Spleen (tissue), 11 donors: ENCODE measurements around the gene PIM2. TPM values are rescaled to one million over a fixed set of nuclear protein-coding genes. Genes with fewer than 3 reads are reported as not detected.

ENCODE experiments used
- DNase-seq: peaks from one replicate; pipeline ENCODE4 v3.0.0-alpha.2; 2020
- H3K27ac ChIP-seq, 8 donors: fragments of 200-600 bp; sonication (generic) in 7 of 8; 1 replicate in 4 of 8; 2 replicates in 4 of 8; pipeline versions ENCODE4 v1.5.0 to v1.8.0; 2016 to 2021; ENCODE audit warnings: inconsistent platforms in 4 of 8, mild to moderate bottlenecking in 4 of 8, moderate library complexity in 1 of 8
- H3K27me3 ChIP-seq, 7 donors: fragments of 200-600 bp; sonication (generic) in 6 of 7; replicated peaks in 1 of 7; 1 replicate in 4 of 7; 2 replicates in 3 of 7; pipeline versions ENCODE4 v1.5.0 to v1.8.0; 2016 to 2021; ENCODE audit warnings: inconsistent platforms in 3 of 7, mild to moderate bottlenecking in 1 of 7
- H3K36me3 ChIP-seq, 6 donors: fragments of 200-600 bp; sonication (generic) in 5 of 6; 1 replicate in 4 of 6; 2 replicates in 2 of 6; pipeline versions ENCODE4 v1.5.0 to v1.8.0; 2016 to 2021; ENCODE audit warnings: inconsistent platforms in 2 of 6
- H3K4me1 ChIP-seq, 6 donors: fragments of 200-600 bp; sonication (generic) in 5 of 6; 1 replicate in 3 of 6; 2 replicates in 3 of 6; pipeline versions ENCODE4 v1.5.0 to v1.8.0; 2016 to 2021; ENCODE audit warnings: inconsistent platforms in 3 of 6
- H3K4me3 ChIP-seq, 8 donors: fragments of 200-600 bp; sonication (generic) in 7 of 8; 1 replicate in 4 of 8; 2 replicates in 4 of 8; pipeline versions ENCODE4 v1.5.0 to v1.8.0; 2016 to 2021; ENCODE audit warnings: inconsistent platforms in 4 of 8, mild to moderate bottlenecking in 4 of 8, moderate library complexity in 2 of 8
- H3K9me3 ChIP-seq, 8 donors: fragments of 200-600 bp; sonication (generic) in 7 of 8; 1 replicate in 4 of 8; 2 replicates in 4 of 8; pipeline versions ENCODE4 v1.5.0 to v1.8.0; 2016 to 2021; ENCODE audit warnings: inconsistent platforms in 4 of 8
- CTCF ChIP-seq, 11 experiments: fragments of 200-600 bp in 7 of 11; fragments of 450-650 bp in 4 of 11; sonication (generic) in 4 of 11; IDR thresholded peaks in 8 of 11; conservative IDR thresholded peaks in 3 of 11; 1 replicate in 7 of 11; 2 replicates in 4 of 11; pipeline versions ENCODE4 v1.4.0 to v1.8.0; 2016 to 2021; ENCODE audit warnings: antibody characterized with exemption in 11 of 11, inconsistent platforms in 4 of 11, mild to moderate bottlenecking in 1 of 11
- POLR2A ChIP-seq, 3 donors: fragments of 450-650 bp; IDR thresholded peaks; one replicate each; pipeline ENCODE4 v1.5.1; 2017; ENCODE audit warnings: antibody characterized with exemption in 3 of 3, mild to moderate bottlenecking in 1 of 3
- POLR2AphosphoS5 ChIP-seq, 3 donors: sonication (generic); formaldehyde crosslinking; IDR thresholded peaks; one replicate each; pipeline ENCODE4 v1.5.1; 2017; ENCODE audit warnings: antibody characterized with exemption in 3 of 3
- WGBS, 5 donors: extraction: QIAGEN DNeasy Blood & Tissue Kit in 3 of 5; methylation state at CpG; one replicate each; pipeline versions ENCODE4 v1.1.5 to v1.1.7; 2013 to 2018; 5-methylcytosine and 5-hydroxymethylcytosine counted together
- intact Hi-C: fragments of 100-400 bp; cut with DNase I; formaldehyde crosslinking; loops from one replicate; pipeline ENCODE4 v1.15.0; 2023; ENCODE audit warnings: low total_unique reads
- polyA plus RNA-seq, 3 donors: library from polyadenylated mRNA; stranded (reverse); fragments of 200-250 nt; gene quantifications; one replicate each; pipeline ENCODE4 v1.2.1, GENCODE V29; 2013
- total RNA-seq, 7 donors: library from RNA; depleted of rRNA in 3 of 7; stranded (reverse); fragments of >200 nt in 3 of 7; fragmentation: NEBNext Ultra II Directional in 4 of 7; extraction: Animal tissue kit (Norgen Biotek cat#: 25700) in 4 of 7; gene quantifications; one replicate each; pipeline versions ENCODE4 v1.1.0 to v1.2.1, GENCODE V29; 2016 to 2021
- donor health status: healthy with polysubstance abuse.
- donor health status: DM: no; HTN: no; CAD: no; lungs with moderate emphysema.
- donor health status: DM: no; HTN: no; CAD: no.
- donor health status: Bipolar disorder and iron deficiency.
- donor health status: healthy.
- donor health status: DM: no; HTN: no; CAD: no.
- donor health status: DM: yes; HTN: yes; CAD: no.

PIM2 gene
- total and polyA plus RNA-seq, 10 donors, result 54.2 to 220 (median 124) TPM

- H3K27me3 ChIP-seq, result no peaks in the 10 kb centered on the region
- H3K4me1 ChIP-seq, result peaks cover 9 to 65% (median 26%) of the 10 kb centered on the region in 6 donors
- no peaks in the 10 kb centered on the region for H3K9me3 ChIP-seq
- WGBS, 5 donors, result 52 to 66% (median 56%) methylated on average over 7 to 8 of the region's 8 CpGs
- TF ChIP-seq POLR2AphosphoS5 (IDR thresholded peaks at IDR 0.05), result peak in 2 of 3 donors; percentile 33 to 53
- TF ChIP-seq CTCF (IDR thresholded peaks at IDR 0.05 in 8 of 11, conservative IDR thresholded peaks at IDR 0.05 in 3 of 11), result peak; percentile 36 to 87 (median 78)
- no peak for TF ChIP-seq POLR2A (IDR thresholded peaks at IDR 0.05)
- peak overlapping the region in 3 of 8 donors; percentile 31 to 43 (median 43) for H3K27ac ChIP-seq
- no peak overlapping the region for H3K4me3 ChIP-seq
- H3K36me3 ChIP-seq, result peaks cover 0 to 36% (median 3%) of the 10 kb centered on the region in 6 donors
- DNase-seq, result peak; percentile 88
- intact Hi-C loops, result loop anchor here (10.0 kb wide), 1 partner anchor 51 kb away; the partner anchor contains the start of genes PQBP1 and TIMM17B
Observed at GRCh38 chrX:48945517-48946348, 26.9 kb upstream of the PIM2 start.

GRCh38 chrX:48942895-48943294, 24.1 kb upstream of the PIM2 start:
- Histone ChIP-seq H3K36me3 (peaks cover 0 to 28% (median 0%) of the 10 kb centered on the region in 6 donors), H3K4me3 (no peak overlapping the region), H3K27ac (peak overlapping the region in 5 of 8 donors; percentile 15 to 94 (median 91)), H3K27me3 (no peaks in the 10 kb centered on the region), H3K9me3 (no peaks in the 10 kb centered on the region), H3K4me1 (peaks cover 18 to 91% (median 54%) of the 10 kb centered on the region in 6 donors)
- intact Hi-C loops, result loop anchor here (10.0 kb wide), 1 partner anchor 48 kb away; the partner anchor contains the start of genes PQBP1 and TIMM17B
- no peak for DNase-seq
- TF ChIP-seq POLR2A (IDR thresholded peaks at IDR 0.05) (no peak), CTCF (IDR thresholded peaks at IDR 0.05 in 8 of 11, conservative IDR thresholded peaks at IDR 0.05 in 3 of 11) (no peak), POLR2AphosphoS5 (IDR thresholded peaks at IDR 0.05) (no peak)
- WGBS, 5 donors, result 57 to 88% (median 75%) methylated on average over 2 of the region's 2 CpGs

GRCh38 chrX:48940404-48940955, 21.7 kb upstream of the PIM2 start:
- H3K27ac ChIP-seq, result peak overlapping the region in 7 of 8 donors; percentile 80 to 94 (median 90)

More at GRCh38 chrX:48940404-48940955, 21.7 kb upstream of the PIM2 start:
- peak overlapping the region in 1 of 8 donors; percentile 61 for H3K4me3 ChIP-seq
- intact Hi-C loops, result loop anchor here (10.0 kb wide), 1 partner anchor 46 kb away; the partner anchor contains the start of genes PQBP1 and TIMM17B
- peaks cover 0 to 25% (median 0%) of the 10 kb centered on the region in 6 donors for H3K36me3 ChIP-seq
- 59 to 100% (median 63%) methylated on average over 1 to 2 of the region's 2 CpGs for WGBS, 5 donors
- TF ChIP-seq POLR2AphosphoS5 (IDR thresholded peaks at IDR 0.05) (no peak), POLR2A (IDR thresholded peaks at IDR 0.05) (no peak), CTCF (IDR thresholded peaks at IDR 0.05 in 8 of 11, conservative IDR thresholded peaks at IDR 0.05 in 3 of 11) (no peak)
- no peaks in the 10 kb centered on the region for H3K9me3 ChIP-seq
- no peaks in the 10 kb centered on the region for H3K27me3 ChIP-seq
- no peak for DNase-seq
- peaks cover 28 to 98% (median 71%) of the 10 kb centered on the region in 6 donors for H3K4me1 ChIP-seq
